GM21423 (cell line): ENCODE data around the gene ATP2B3.

Source experiments
- ATAC-seq: cut with Tn5 transposase; IDR thresholded peaks from one replicate; pipeline ENCODE4 v1.9.1; 2021; ENCODE audit warnings: mild to moderate bottlenecking, moderate library complexity; ENCODE audit not compliant: unreplicated experiment

ATP2B3 gene

GRCh38 chrX:153488231-153488914 is 29.1 kb upstream of the ATP2B3 start:
- ATAC-seq: no peak

- no peak for ATAC-seq
Measured at GRCh38 chrX:153490217-153490930, 27.1 kb upstream of the ATP2B3 start.

DNA sequence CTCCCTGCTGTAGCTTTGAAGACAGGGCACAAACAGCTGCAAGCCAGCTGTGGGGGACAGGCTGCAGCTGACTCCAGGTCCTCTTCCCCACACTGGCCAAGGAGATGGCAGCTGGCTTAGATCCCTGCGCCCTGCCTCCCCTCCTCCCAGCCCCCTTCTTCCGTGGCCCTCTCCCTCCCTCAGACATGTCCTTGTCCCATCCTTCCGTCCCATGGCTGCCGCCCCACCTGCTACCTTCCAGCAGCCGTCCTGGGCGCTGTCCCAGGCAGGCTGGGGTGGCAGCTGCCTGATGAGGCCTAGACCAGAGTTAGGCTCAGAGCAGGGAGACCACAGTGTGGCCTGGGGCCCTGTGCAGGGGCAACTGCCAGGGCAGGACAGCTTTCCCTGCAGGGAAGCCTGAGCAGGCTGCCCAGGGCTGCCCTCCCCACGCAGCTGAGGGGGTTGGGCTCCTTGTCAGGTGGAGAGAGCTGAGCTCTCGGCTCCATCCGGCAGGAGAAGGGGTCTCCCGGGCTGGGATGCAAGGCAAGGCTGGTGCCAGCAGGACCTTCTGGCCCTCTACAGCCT is 26.0 kb upstream of the ATP2B3 start:
- no peak for ATAC-seq

- no peak for ATAC-seq
Measured at GRCh38 chrX:153491918-153492317, 25.5 kb upstream of the ATP2B3 start.

- no peak for ATAC-seq
Measured at GRCh38 chrX:153492543-153492942, 24.9 kb upstream of the ATP2B3 start.

- no peak for ATAC-seq
Measured at GRCh38 chrX:153493085-153493484, 24.4 kb upstream of the ATP2B3 start.

- ATAC-seq: no peak
Measured at GRCh38 chrX:153494061-153494460, 23.4 kb upstream of the ATP2B3 start.

GRCh38 chrX:153494541-153495361 is 22.7 kb upstream of the ATP2B3 start, which contains the start of gene BGN:
TSS of gene BGN (plus strand) at chrX:153494980. CDS start at chrX:153504632, 9,652 bp downstream.
- no peak for ATAC-seq

DNA sequence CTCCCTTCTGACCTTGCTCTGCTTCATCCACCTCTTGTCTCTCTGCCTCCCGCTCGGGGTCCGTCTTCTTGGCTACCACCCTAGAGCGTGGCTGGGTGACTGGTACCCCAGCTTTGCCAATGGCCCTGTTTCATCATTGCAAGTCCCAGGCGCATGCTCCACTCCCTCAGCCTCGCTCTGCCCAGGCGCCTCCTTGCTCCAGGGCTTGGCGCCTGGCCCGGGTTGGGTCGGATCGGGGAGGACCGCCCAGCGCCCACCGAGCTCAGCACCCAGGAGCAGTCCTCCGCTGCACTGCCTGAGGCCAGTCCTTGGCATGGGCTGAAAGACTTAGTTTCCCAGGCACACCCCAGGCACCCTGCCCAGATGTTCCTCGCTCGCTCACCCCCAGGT is 22.1 kb upstream of the ATP2B3 start:
- ATAC-seq: no peak

GRCh38 chrX:153495903-153496589 is 21.4 kb upstream of the ATP2B3 start:
- no peak for ATAC-seq

DNA sequence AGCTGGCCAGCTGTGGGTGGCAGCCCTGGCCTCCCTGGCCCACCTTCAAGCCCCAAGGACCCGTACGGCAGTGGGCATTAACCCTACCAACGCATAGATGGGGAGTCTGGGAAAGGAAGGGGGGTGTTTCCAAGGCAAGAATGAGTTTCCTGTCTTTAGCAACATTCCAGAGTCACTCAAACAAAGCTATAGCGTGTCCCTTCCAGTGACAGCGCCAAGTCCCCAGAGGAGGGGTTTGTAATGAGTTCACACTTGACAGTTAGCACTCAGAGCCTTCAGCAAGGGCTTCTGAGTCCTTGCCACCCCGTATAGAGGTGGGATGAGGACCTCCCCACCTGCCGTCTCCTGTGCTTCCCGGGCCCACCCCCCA is 20.9 kb upstream of the ATP2B3 start:
- ATAC-seq: no peak

DNA sequence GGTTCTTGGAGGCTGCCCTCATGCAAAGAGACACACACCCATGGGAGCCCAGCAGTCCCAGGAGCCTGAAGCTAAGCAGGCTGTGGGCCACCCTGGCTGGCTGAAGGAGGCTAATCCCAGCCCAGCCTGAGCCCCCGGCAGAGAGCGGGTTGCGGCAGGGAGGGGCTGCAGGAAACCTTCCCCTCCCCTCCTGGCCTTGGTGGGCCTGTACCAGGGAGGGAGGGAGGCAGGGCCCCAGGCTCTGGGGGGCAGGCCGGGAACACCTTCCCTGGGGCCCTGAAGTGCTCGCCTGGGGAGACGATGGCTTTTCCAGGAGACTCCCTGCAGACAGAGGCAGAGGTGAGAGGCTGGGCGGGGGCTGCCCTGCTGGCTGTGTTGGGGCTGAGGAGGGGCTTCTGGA is 19.0 kb upstream of the ATP2B3 start:
- no peak for ATAC-seq

GRCh38 chrX:153499341-153499740 is 18.1 kb upstream of the ATP2B3 start:
- no peak for ATAC-seq

DNA sequence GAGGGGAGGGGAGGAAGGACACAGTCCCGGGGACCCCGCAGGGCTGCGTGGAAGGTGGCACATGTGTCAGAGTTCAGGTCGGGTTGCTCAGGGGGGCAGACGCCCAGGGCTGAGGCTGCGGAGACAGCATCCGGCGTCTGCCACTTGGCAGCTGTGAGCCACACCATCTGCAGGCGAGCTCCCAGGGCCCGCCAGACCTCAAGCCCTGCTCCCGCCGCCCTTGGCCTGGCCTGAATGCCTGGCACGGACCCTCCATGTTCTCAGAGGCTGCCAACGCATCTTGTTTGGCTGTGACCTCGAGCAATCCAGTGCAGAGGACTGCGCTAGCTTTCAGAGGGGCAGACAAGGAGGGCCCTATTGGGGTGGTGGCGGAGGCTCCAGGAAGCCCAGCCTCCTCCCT is 17.6 kb upstream of the ATP2B3 start:
- no peak for ATAC-seq

DNA sequence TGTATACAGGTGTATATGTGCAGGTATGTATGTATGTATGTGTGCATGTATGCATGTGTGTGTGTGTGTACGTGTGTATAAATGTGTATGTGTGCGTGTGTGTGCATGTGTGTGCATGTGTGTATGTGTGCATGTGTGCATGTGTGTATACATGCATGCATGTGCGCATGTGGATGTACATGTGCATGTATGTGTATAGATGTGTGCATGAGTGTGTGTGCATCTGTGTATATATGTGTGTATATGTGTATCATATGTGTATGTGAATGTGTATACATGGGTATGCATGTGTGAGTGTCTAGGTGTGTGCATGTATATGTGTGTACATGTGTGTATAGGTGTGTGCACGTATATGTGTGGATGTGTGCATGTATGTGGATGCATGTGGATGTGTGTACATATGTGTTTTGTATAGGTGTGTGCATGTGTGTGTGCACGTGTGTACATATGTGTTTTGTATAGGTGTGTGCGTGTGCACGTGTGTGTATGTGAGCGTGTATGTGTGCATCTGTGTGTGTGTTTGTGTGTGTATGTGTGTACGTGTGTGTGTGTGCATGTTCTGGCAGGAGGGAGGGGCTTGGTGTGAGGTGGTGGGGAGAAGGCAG is 16.7 kb upstream of the ATP2B3 start:
- ATAC-seq: no peak

GRCh38 chrX:153501530-153501929 is 15.9 kb upstream of the ATP2B3 start:
- ATAC-seq: no peak

- no peak for ATAC-seq
Measured at GRCh38 chrX:153502131-153502530, 15.3 kb upstream of the ATP2B3 start.

GRCh38 chrX:153502796-153503195 is 14.6 kb upstream of the ATP2B3 start:
- no peak for ATAC-seq

- ATAC-seq: no peak
Measured at GRCh38 chrX:153504445-153505016, 12.9 kb upstream of the ATP2B3 start.

GRCh38 chrX:153505361-153505760 is 12.1 kb upstream of the ATP2B3 start:
- no peak for ATAC-seq
